ENCODE measurements around the gene FYB1. TPM values are rescaled to one million over a fixed set of nuclear protein-coding genes. Genes with fewer than 3 reads are reported as not detected.

Gene FYB1
- total RNA-seq, 1 donor from 2014 or later, result not detected

GRCh38 chr5:39100301-39100850 lies 119.0 kb downstream of the FYB1 start:
- DNase-seq (ENCODE audit: low spot score, unreplicated experiment), result no peak
- Mint-ChIP-seq H3K9me3 (ENCODE audit: low read depth) (no peaks in the 10 kb centered on the region), H3K36me3 (ENCODE audit: insufficient read depth) (no peaks in the 10 kb centered on the region), H3K4me3 (ENCODE audit: low read depth) (no peak overlapping the region), H3K27me3 (no peaks in the 10 kb centered on the region), H3K27ac (no peak overlapping the region), H3K4me1 (ENCODE audit: low read depth) (no peaks in the 10 kb centered on the region)
- TF ChIP-seq CTCF (IDR thresholded peaks at IDR 0.05; ENCODE audit: unreplicated experiment), result no peak

GRCh38 chr5:39099831-39100230 lies 119.5 kb downstream of the FYB1 start:
- Mint-ChIP-seq H3K4me3 (ENCODE audit: low read depth) (no peak overlapping the region), H3K9me3 (ENCODE audit: low read depth) (no peaks in the 10 kb centered on the region), H3K27ac (no peak overlapping the region), H3K27me3 (no peaks in the 10 kb centered on the region), H3K36me3 (ENCODE audit: insufficient read depth) (no peaks in the 10 kb centered on the region), H3K4me1 (ENCODE audit: low read depth) (no peaks in the 10 kb centered on the region)
- TF ChIP-seq CTCF (IDR thresholded peaks at IDR 0.05; ENCODE audit: unreplicated experiment), result no peak
- no peak for DNase-seq (ENCODE audit: low spot score, unreplicated experiment)

- Mint-ChIP-seq H3K27ac (no peak overlapping the region), H3K4me3 (ENCODE audit: low read depth) (no peak overlapping the region), H3K27me3 (no peaks in the 10 kb centered on the region), H3K9me3 (ENCODE audit: low read depth) (peaks cover 20% of the 10 kb centered on the region), H3K4me1 (ENCODE audit: low read depth) (no peaks in the 10 kb centered on the region), H3K36me3 (ENCODE audit: insufficient read depth) (no peaks in the 10 kb centered on the region)
- no peak for DNase-seq (ENCODE audit: low spot score, unreplicated experiment)
- no peak for TF ChIP-seq CTCF (IDR thresholded peaks at IDR 0.05; ENCODE audit: unreplicated experiment)
Observed at GRCh38 chr5:39093352-39093751, 126.0 kb downstream of the FYB1 start.

GRCh38 chr5:39092581-39093351 lies 126.6 kb downstream of the FYB1 start:
- TF ChIP-seq CTCF (IDR thresholded peaks at IDR 0.05; ENCODE audit: unreplicated experiment), result no peak
- H3K4me1 Mint-ChIP-seq (ENCODE audit: low read depth), result no peaks in the 10 kb centered on the region
- H3K9me3 Mint-ChIP-seq (ENCODE audit: low read depth), result peaks cover 20% of the 10 kb centered on the region
- H3K27ac Mint-ChIP-seq, result no peak overlapping the region
- no peak for DNase-seq (ENCODE audit: low spot score, unreplicated experiment)
- no peak overlapping the region for H3K4me3 Mint-ChIP-seq (ENCODE audit: low read depth)
- no peaks in the 10 kb centered on the region for H3K27me3 Mint-ChIP-seq
- no peaks in the 10 kb centered on the region for H3K36me3 Mint-ChIP-seq (ENCODE audit: insufficient read depth)

- Mint-ChIP-seq H3K4me1 (ENCODE audit: low read depth) (no peaks in the 10 kb centered on the region), H3K36me3 (ENCODE audit: insufficient read depth) (no peaks in the 10 kb centered on the region), H3K27ac (no peak overlapping the region), H3K27me3 (no peaks in the 10 kb centered on the region), H3K9me3 (ENCODE audit: low read depth) (peaks cover 20% of the 10 kb centered on the region), H3K4me3 (ENCODE audit: low read depth) (no peak overlapping the region)
- no peak for TF ChIP-seq CTCF (IDR thresholded peaks at IDR 0.05; ENCODE audit: unreplicated experiment)
- no peak for DNase-seq (ENCODE audit: low spot score, unreplicated experiment)
Observed at GRCh38 chr5:39091940-39092580, 127.3 kb downstream of the FYB1 start.
